Measurements from ENCODE around the gene ZNF227. TPM values are rescaled to one million over a fixed set of nuclear protein-coding genes. Genes with fewer than 3 reads are reported as not detected.

Gene ZNF227
- total and polyA plus RNA-seq, 9 of the 15 experiments (the other 6 are each of a cell fraction or from before 2014, with no cell fraction given) = 3.0 to 15.1 (median 10.0) TPM

DNA sequence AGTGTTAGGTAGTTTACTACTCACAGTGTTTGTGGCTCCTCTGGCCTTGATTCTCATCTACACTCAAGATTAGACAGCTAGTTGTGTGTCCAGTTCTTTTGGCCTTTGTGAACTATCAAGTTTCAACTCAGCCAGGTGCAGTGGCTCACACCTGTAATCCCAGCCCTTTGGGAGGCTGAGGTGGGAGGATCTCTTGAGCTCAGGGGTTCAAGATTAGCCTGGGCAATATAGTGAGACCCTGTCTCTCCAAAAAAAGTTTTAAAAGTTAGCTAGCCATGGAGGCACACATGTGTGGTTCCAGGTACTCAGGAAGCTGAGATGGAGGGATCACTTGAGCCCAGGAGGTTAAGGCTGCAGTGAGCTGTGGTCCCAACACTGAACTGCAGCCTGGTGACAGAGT, 31.4 kb upstream of the ZNF227 start (continued):
- TF ChIP-seq PHB (CRISPR knock-in tag; IDR thresholded peaks at IDR 0.05) (no peak), TRIM24 (IDR thresholded peaks at IDR 0.05) (no peak), KDM2B (CRISPR knock-in tag; IDR thresholded peaks at IDR 0.05) (no peak)
- TF ChIP-seq, protein P1, sequence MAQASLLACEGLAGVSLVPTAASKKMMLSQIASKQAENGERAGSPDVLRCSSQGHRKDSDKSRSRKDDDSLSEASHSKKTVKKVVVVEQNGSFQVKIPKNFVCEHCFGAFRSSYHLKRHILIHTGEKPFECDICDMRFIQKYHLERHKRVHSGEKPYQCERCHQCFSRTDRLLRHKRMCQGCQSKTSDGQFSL (CRISPR knock-in tag; IDR thresholded peaks at IDR 0.05) = no peak
- TF ChIP-seq, protein P1 (tag; IDR thresholded peaks at IDR 0.05) = no peak

DNA sequence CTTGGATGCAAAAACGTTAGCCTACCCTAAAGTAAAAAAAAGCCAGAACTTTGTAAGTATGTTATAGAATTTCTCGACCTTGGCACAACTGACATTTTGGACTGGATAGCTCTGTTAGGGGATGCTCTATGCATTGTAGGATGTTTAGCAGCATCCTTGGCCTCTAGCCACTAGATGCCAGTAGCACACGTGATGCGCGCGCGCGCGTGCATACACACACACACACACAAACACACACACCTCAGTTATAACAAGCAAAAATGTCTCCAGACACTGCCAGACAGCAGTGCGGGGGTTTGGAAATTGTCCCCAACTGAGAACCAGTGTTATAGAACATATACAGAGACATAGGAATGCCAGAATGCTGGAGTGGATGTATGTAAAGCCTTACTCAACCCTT, 30.2 kb upstream of the ZNF227 start:
- H3K4me1 ChIP-seq (replicated peaks in 1 of 2; ENCODE audit: control insufficient read depth in 2 of 2, insufficient read depth in 2 of 2, low read length in 2 of 2) = no peaks in the 10 kb centered on the region
- H2AFZ ChIP-seq (ENCODE audit: low read depth, low read length) = no peak overlapping the region
- no peaks in the 10 kb centered on the region for H3K27me3 ChIP-seq (ENCODE audit: control insufficient read depth in 2 of 2, insufficient read depth in 2 of 2, low read length in 2 of 2)
- ChIA-PET POLR2A (no interaction called here), CTCF (ENCODE audit: low intra/inter-chr PET ratio) (no interaction called here)
- H3K9me1 ChIP-seq (ENCODE audit: control insufficient read depth, insufficient read depth, low read length) = no peaks in the 10 kb centered on the region
- WGBS (ENCODE audit: insufficient coverage, low coverage, missing lambda C conversion rate) = 27% methylated on average over 10 of the region's 10 CpGs
- H3K27ac ChIP-seq (ENCODE audit: extremely low read depth, low read depth, low read length) = no peak overlapping the region
- in situ Hi-C loops (cut with MboI) (no loop called here), intact Hi-C loops (cut with micrococcal nuclease) (no loop called here)
- peaks cover 2% of the 10 kb centered on the region for H3K9me3 ChIP-seq (replicated peaks; ENCODE audit: control insufficient read depth, insufficient read depth, low read depth, low read length)
- BruUV-seq (replicated peaks) = no TSS peak
- H4K20me1 ChIP-seq (replicated peaks; ENCODE audit: control insufficient read depth, insufficient read depth, low read length) = no peaks in the 10 kb centered on the region
- FAIRE-seq (no peak), ATAC-seq (no peak), DNase-seq (ENCODE audit: extremely low read depth in 1 of 4, low spot score in 3 of 4) (no peak)
- no peak overlapping the region for H3K4me2 ChIP-seq (ENCODE audit: insufficient read depth, low read length)
- H3K4me3 ChIP-seq = no peak overlapping the region
- H3K9ac ChIP-seq (ENCODE audit: insufficient read depth in 1 of 2, low read depth in 2 of 2, low read length in 2 of 2) = no peak overlapping the region
- H3K79me2 ChIP-seq (ENCODE audit: control insufficient read depth, insufficient read depth, low read length) = no peaks in the 10 kb centered on the region
- H3K36me3 ChIP-seq (ENCODE audit: control insufficient read depth, insufficient read depth, low read length) = no peaks in the 10 kb centered on the region
- TF ChIP-seq, protein P2, sequence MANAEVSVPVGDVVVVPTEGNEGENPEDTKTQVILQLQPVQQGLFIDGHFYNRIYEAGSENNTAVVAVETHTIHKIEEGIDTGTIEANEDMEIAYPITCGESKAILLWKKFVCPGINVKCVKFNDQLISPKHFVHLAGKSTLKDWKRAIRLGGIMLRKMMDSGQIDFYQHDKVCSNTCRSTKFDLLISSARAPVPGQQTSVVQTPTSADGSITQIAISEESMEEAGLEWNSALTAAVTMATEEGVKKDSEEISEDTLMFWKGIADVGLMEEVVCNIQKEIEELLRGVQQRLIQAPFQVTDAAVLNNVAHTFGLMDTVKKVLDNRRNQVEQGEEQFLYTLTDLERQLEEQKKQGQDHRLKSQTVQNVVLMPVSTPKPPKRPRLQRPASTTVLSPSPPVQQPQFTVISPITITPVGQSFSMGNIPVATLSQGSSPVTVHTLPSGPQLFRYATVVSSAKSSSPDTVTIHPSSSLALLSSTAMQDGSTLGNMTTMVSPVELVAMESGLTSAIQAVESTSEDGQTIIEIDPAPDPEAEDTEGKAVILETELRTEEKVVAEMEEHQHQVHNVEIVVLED (CRISPR knock-in tag; IDR thresholded peaks at IDR 0.05) = no peak
- TF ChIP-seq FIP1L1 (IDR thresholded peaks at IDR 0.05; ENCODE audit: low read depth, low read length, poor library complexity, severe bottlenecking) (no peak), ZNF778 (CRISPR knock-in tag; IDR thresholded peaks at IDR 0.05) (no peak), ZNF23 (CRISPR knock-in tag; IDR thresholded peaks at IDR 0.05) (no peak), HNRNPL (IDR thresholded peaks at IDR 0.05; ENCODE audit: low read depth, low read length) (no peak), GATAD2A (IDR thresholded peaks at IDR 0.05) (no peak), ETS2 (tag; IDR thresholded peaks at IDR 0.05; ENCODE audit: borderline replicate concordance, poor library complexity, severe bottlenecking) (no peak), KDM1A (IDR thresholded peaks at IDR 0.05) (no peak)
- TF ChIP-seq, protein P3, sequence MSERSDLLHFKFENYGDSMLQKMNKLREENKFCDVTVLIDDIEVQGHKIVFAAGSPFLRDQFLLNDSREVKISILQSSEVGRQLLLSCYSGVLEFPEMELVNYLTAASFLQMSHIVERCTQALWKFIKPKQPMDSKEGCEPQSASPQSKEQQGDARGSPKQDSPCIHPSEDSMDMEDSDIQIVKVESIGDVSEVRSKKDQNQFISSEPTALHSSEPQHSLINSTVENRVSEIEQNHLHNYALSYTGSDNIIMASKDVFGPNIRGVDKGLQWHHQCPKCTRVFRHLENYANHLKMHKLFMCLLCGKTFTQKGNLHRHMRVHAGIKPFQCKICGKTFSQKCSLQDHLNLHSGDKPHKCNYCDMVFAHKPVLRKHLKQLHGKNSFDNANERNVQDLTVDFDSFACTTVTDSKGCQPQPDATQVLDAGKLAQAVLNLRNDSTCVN (CRISPR knock-in tag; IDR thresholded peaks at IDR 0.05) = no peak
- TF ChIP-seq, protein P4, sequence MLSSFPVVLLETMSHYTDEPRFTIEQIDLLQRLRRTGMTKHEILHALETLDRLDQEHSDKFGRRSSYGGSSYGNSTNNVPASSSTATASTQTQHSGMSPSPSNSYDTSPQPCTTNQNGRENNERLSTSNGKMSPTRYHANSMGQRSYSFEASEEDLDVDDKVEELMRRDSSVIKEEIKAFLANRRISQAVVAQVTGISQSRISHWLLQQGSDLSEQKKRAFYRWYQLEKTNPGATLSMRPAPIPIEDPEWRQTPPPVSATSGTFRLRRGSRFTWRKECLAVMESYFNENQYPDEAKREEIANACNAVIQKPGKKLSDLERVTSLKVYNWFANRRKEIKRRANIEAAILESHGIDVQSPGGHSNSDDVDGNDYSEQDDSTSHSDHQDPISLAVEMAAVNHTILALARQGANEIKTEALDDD (IDR thresholded peaks at IDR 0.05) = no peak
- TF ChIP-seq, protein P5, sequence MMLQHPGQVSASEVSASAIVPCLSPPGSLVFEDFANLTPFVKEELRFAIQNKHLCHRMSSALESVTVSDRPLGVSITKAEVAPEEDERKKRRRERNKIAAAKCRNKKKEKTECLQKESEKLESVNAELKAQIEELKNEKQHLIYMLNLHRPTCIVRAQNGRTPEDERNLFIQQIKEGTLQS (IDR thresholded peaks at IDR 0.05) = no peak
- TF ChIP-seq, protein P5 (CRISPR knock-in tag; conservative IDR thresholded peaks at IDR 0.05) = no peak
